Panc1 (cell line): ENCODE results near the gene SH2D5. TPM values are rescaled to one million over a fixed set of nuclear protein-coding genes. Genes with fewer than 3 reads are reported as not detected.
A peak's percentile ranks its signal among the peaks of the same experiment; 100 is the strongest.

Source experiments
- ATAC-seq: fragments of 200-7000 bp; cut with Tn5 transposase; 2 replicates; pipeline ENCODE4 v1.9.1; 2020; ENCODE audit warnings: mild to moderate bottlenecking, moderate library complexity
- BruUV-seq: library from RNA; stranded (reverse); fragments of 400-500 nt; replicated peaks from 2 replicates; lab custom pipeline; 2021; lab: Mats Ljungman, UMichigan
- CTCF ChIA-PET: fragments of 300-600 bp; sonication (Branson Sonifier 250); formaldehyde crosslinking; loops from one replicate; lab custom pipeline; 2022; ENCODE audit warnings: antibody characterized with exemption; lab: Charles Lee
- POLR2A ChIA-PET: fragments of 300-600 bp; sonication (Branson Sonifier 250); formaldehyde crosslinking; loops from one replicate; lab custom pipeline; 2022; ENCODE audit warnings: antibody characterized with exemption; lab: Charles Lee
- DNase-seq: peaks from one replicate; pipeline ENCODE4 v3.0.0-alpha.2; 2010; ENCODE audit warnings: low read depth, low spot score
- H3K27ac ChIP-seq: 2 replicates; pipeline ENCODE4 v1.5.1; 2011; ENCODE audit warnings: mild to moderate bottlenecking, low read length, inconsistent platforms
- H3K27me3 ChIP-seq: fragments of 200-500 bp; sonication (Bioruptor generic); 2 replicates; pipeline ENCODE4 v1.6.0; 2014; ENCODE audit warnings: low read length, inconsistent platforms; ENCODE audit not compliant: control insufficient read depth, insufficient read depth
- H3K36me3 ChIP-seq: fragments of 200-500 bp; sonication (Bioruptor generic); 2 replicates; pipeline ENCODE4 v1.5.1; 2014; ENCODE audit warnings: inconsistent platforms, mild to moderate bottlenecking, low read length, moderate library complexity; ENCODE audit not compliant: control insufficient read depth, insufficient read depth
- H3K4me1 ChIP-seq: 2 replicates; pipeline ENCODE4 v1.5.1; 2011; ENCODE audit warnings: inconsistent platforms, mild to moderate bottlenecking, low read length, moderate library complexity; ENCODE audit not compliant: control insufficient read depth, insufficient read depth
- H3K4me3 ChIP-seq, 2 experiments: 2 replicates each; pipeline ENCODE4 v1.5.1; 2011 to 2012; ENCODE audit warnings: low read depth in 2 of 2, low read length in 2 of 2, mild to moderate bottlenecking in 2 of 2, inconsistent platforms in 1 of 2, moderate library complexity in 1 of 2
- H3K9me3 ChIP-seq: fragments of 200-500 bp; sonication (Bioruptor generic); 2 replicates; pipeline ENCODE4 v1.5.1; 2014; ENCODE audit warnings: low read depth, mild to moderate bottlenecking, inconsistent platforms, low read length, moderate library complexity; ENCODE audit not compliant: control insufficient read depth, insufficient read depth
- CTCF ChIP-seq: fragments of 450-650 bp; IDR thresholded peaks from 2 replicates; pipeline ENCODE4 v1.5.1; 2017; ENCODE audit warnings: mild to moderate bottlenecking
- POLR2AphosphoS5 ChIP-seq: IDR thresholded peaks from 2 replicates; pipeline ENCODE4 v1.6.1; 2012; ENCODE audit warnings: mild to moderate bottlenecking, low read depth, low read length, moderate library complexity
- REST ChIP-seq, 2 experiments: IDR thresholded peaks; 2 replicates each; pipeline ENCODE4 v1.6.1; 2011 to 2012; ENCODE audit warnings: low read depth in 2 of 2, control low read depth in 1 of 2, low read length in 1 of 2, mild to moderate bottlenecking in 1 of 2, moderate library complexity in 1 of 2; ENCODE audit not compliant: insufficient read depth in 1 of 2
- SIN3A ChIP-seq: IDR thresholded peaks from 2 replicates; pipeline ENCODE4 v1.6.1; 2012; ENCODE audit warnings: low read depth, mild to moderate bottlenecking, low read length, moderate library complexity, borderline replicate concordance; ENCODE audit not compliant: insufficient read depth
- TCF7L2 ChIP-seq: IDR thresholded peaks from 2 replicates; pipeline ENCODE4 v1.6.1; 2011; ENCODE audit warnings: mild to moderate bottlenecking, low read depth, low read length, inconsistent platforms
- in situ Hi-C: cut with HindIII; loops from 2 replicates; pipeline ENCODE4 v1.10.0; 2016; ENCODE audit warnings: low sequenced_read_pairs, low pct_unique_long_range_greater_than_20kb
- intact Hi-C: fragments of 100-400 bp; cut with micrococcal nuclease; formaldehyde crosslinking; loops from one replicate; pipeline ENCODE4 v1.10.0; 2022; ENCODE audit not compliant: unreplicated experiment
- total RNA-seq: library from RNA; stranded (reverse); gene quantifications from one replicate; pipeline ENCODE4 v1.2.1, GENCODE V29; 2021; ENCODE audit not compliant: unreplicated experiment

SH2D5 gene
- total RNA-seq, 1 experiment from 2014 or later = 23.3 TPM

- Histone ChIP-seq H3K27ac (no peak overlapping the region), H3K4me3 (no peak overlapping the region), H3K9me3 (no peaks in the 10 kb centered on the region), H3K27me3 (no peaks in the 10 kb centered on the region), H3K4me1 (peaks cover 10% of the 10 kb centered on the region), H3K36me3 (no peaks in the 10 kb centered on the region)
- no peak for TF ChIP-seq CTCF
- TF ChIP-seq REST (IDR thresholded peaks at IDR 0.05; ENCODE audit: insufficient read depth in 1 of 2, low read depth in 2 of 2, low read length in 1 of 2) = no peak
- TF ChIP-seq POLR2AphosphoS5 = no peak
- no peak for TF ChIP-seq TCF7L2
- TF ChIP-seq SIN3A = no peak
- ATAC-seq (no peak), DNase-seq (no peak)
- ChIA-PET POLR2A (no interaction called here), CTCF (no interaction called here)
- in situ Hi-C loops (no loop called here), intact Hi-C loops (no loop called here)
- no TSS peak for BruUV-seq
Measured at GRCh38 chr1:20710469-20711284, 21.8 kb downstream of the SH2D5 start.

- in situ Hi-C loops (no loop called here), intact Hi-C loops (no loop called here)
- H3K27me3 ChIP-seq = no peaks in the 10 kb centered on the region
- ATAC-seq (peak; percentile 23; the same call in 1 of the 2 replicates), DNase-seq (no peak)
- no peaks in the 10 kb centered on the region for H3K9me3 ChIP-seq
- peaks cover 10% of the 10 kb centered on the region for H3K4me1 ChIP-seq
- no peak overlapping the region for H3K4me3 ChIP-seq
- no TSS peak for BruUV-seq
- H3K36me3 ChIP-seq = no peaks in the 10 kb centered on the region
- POLR2A ChIA-PET = no interaction called here
- CTCF ChIA-PET = no interaction called here
- TF ChIP-seq CTCF (no peak), SIN3A (no peak), REST (IDR thresholded peaks at IDR 0.05; ENCODE audit: insufficient read depth in 1 of 2, low read depth in 2 of 2, low read length in 1 of 2) (no peak), POLR2AphosphoS5 (no peak), TCF7L2 (no peak)
- no peak overlapping the region for H3K27ac ChIP-seq
Measured at GRCh38 chr1:20709868-20710267, 22.6 kb downstream of the SH2D5 start.
